Activated CD8-positive, alpha-beta memory T cell treated with anti-CD3 and anti-CD28 coated beads, Interleukin-2, amount 50 U/mL, for 1 hour (primary cell): Measurements from ENCODE around the gene APOBEC3F.

ENCODE experiments used
- DNase-seq: peaks from one replicate; pipeline ENCODE4 v3.0.0-alpha.2; 2020; ENCODE audit errors: extremely low read depth

The APOBEC3F gene

GRCh38 chr22:39092111-39092862 lies 51.6 kb downstream of the APOBEC3F start:
- no peak for DNase-seq

GRCh38 chr22:39094717-39095389 lies 54.2 kb downstream of the APOBEC3F start:
- DNase-seq: no peak

- DNase-seq: no peak
These were observed 55.3 kb downstream of the APOBEC3F start for GRCh38 chr22:39095971-39096370.

- DNase-seq: no peak
These were observed 56.7 kb downstream of the APOBEC3F start, which contains the start of gene APOBEC3H for GRCh38 chr22:39097098-39098020. Gene APOBEC3H (plus strand): TSS chr22:39097244. CDS start chr22:39100279, 3,035 bp downstream.

GRCh38 chr22:39098026-39098425 lies 57.4 kb downstream of the APOBEC3F start:
- DNase-seq: no peak

GRCh38 chr22:39098576-39098975 lies 57.9 kb downstream of the APOBEC3F start:
- no peak for DNase-seq

GRCh38 chr22:39101226-39101625 lies 60.6 kb downstream of the APOBEC3F start:
- no peak for DNase-seq

GRCh38 chr22:39103431-39103830 lies 62.8 kb downstream of the APOBEC3F start:
- DNase-seq: no peak
